Measurements from ENCODE around the gene SLC35D1. TPM values are rescaled to one million over a fixed set of nuclear protein-coding genes. Genes with fewer than 3 reads are reported as not detected.

SLC35D1 gene
- total and polyA plus RNA-seq, 3 experiments from 2014 or later: 4.1 to 17.5 (median 17.0) TPM

- H3K36me3 Mint-ChIP-seq: peaks cover 42 to 90% (median 44%) of the 10 kb centered on the region in 3 donors
- H3K27me3 Mint-ChIP-seq: no peaks in the 10 kb centered on the region
- Histone ChIP-seq H3K4me1 (ENCODE audit: insufficient read depth, low read length) (no peaks in the 10 kb centered on the region), H3K27me3 (ENCODE audit: insufficient read depth, low read length, poor library complexity, severe bottlenecking) (no peaks in the 10 kb centered on the region), H3K4me3 (ENCODE audit: low read length) (no peak overlapping the region), H3K27ac (ENCODE audit: low read depth, low read length) (no peak overlapping the region), H3K36me3 (ENCODE audit: insufficient read depth, low read length) (peaks cover 31% of the 10 kb centered on the region), H3K9me3 (ENCODE audit: low read length) (no peaks in the 10 kb centered on the region)
- no peak overlapping the region for H3K4me3 Mint-ChIP-seq
- ChIA-PET CTCF (no interaction called here), POLR2A (no interaction called here)
- peaks cover 12 to 22% (median 19%) of the 10 kb centered on the region in 3 donors for H3K4me1 Mint-ChIP-seq
- H3K27ac Mint-ChIP-seq: no peak overlapping the region
- no peaks in the 10 kb centered on the region for H3K9me3 Mint-ChIP-seq
- no peak for DNase-seq
Measured at GRCh38 chr1:67041841-67042503, 12.0 kb downstream of the SLC35D1 start.

GRCh38 chr1:67040405-67040804, 13.5 kb downstream of the SLC35D1 start:
- POLR2A ChIA-PET: no interaction called here
- H3K4me3 ChIP-seq (ENCODE audit: low read length): no peak overlapping the region
- peaks cover 27% of the 10 kb centered on the region for H3K36me3 ChIP-seq (ENCODE audit: insufficient read depth, low read length)
- no peaks in the 10 kb centered on the region for H3K4me1 ChIP-seq (ENCODE audit: insufficient read depth, low read length)
- no peaks in the 10 kb centered on the region for H3K9me3 Mint-ChIP-seq
- peaks cover 48 to 86% (median 57%) of the 10 kb centered on the region in 3 donors for H3K36me3 Mint-ChIP-seq
- no peak for DNase-seq
- no peaks in the 10 kb centered on the region for H3K27me3 Mint-ChIP-seq
- peaks cover 12 to 23% (median 14%) of the 10 kb centered on the region in 3 donors for H3K4me1 Mint-ChIP-seq
- no peak overlapping the region for H3K27ac Mint-ChIP-seq
- H3K9me3 ChIP-seq (ENCODE audit: low read length): no peaks in the 10 kb centered on the region
- H3K27me3 ChIP-seq (ENCODE audit: insufficient read depth, low read length, poor library complexity, severe bottlenecking): no peaks in the 10 kb centered on the region
- CTCF ChIA-PET: no interaction called here
- H3K4me3 Mint-ChIP-seq: no peak overlapping the region
- H3K27ac ChIP-seq (ENCODE audit: low read depth, low read length): no peak overlapping the region

GRCh38 chr1:67031859-67032247, 22.1 kb downstream of the SLC35D1 start:
- Histone ChIP-seq H3K27ac (ENCODE audit: low read depth, low read length) (no peak overlapping the region), H3K9me3 (ENCODE audit: low read length) (no peaks in the 10 kb centered on the region), H3K4me3 (ENCODE audit: low read length) (no peak overlapping the region), H3K27me3 (ENCODE audit: insufficient read depth, low read length, poor library complexity, severe bottlenecking) (no peaks in the 10 kb centered on the region), H3K4me1 (ENCODE audit: insufficient read depth, low read length) (no peaks in the 10 kb centered on the region), H3K36me3 (ENCODE audit: insufficient read depth, low read length) (no peaks in the 10 kb centered on the region)
- Mint-ChIP-seq H3K9me3 (no peaks in the 10 kb centered on the region), H3K27me3 (no peaks in the 10 kb centered on the region), H3K4me1 (peaks cover 0 to 10% (median 9%) of the 10 kb centered on the region in 3 donors), H3K4me3 (no peak overlapping the region), H3K36me3 (peaks cover 27 to 51% (median 32%) of the 10 kb centered on the region in 3 donors), H3K27ac (no peak overlapping the region)
- POLR2A ChIA-PET: no interaction called here
- CTCF ChIA-PET: no interaction called here
- no peak for DNase-seq

- DNase-seq: no peak
- H3K27ac ChIP-seq (ENCODE audit: low read depth, low read length): no peak overlapping the region
- no peak overlapping the region for H3K27ac Mint-ChIP-seq
- no peak overlapping the region for H3K4me3 Mint-ChIP-seq
- peaks cover 0 to 6% (median 6%) of the 10 kb centered on the region in 3 donors for H3K4me1 Mint-ChIP-seq
- no peaks in the 10 kb centered on the region for H3K9me3 Mint-ChIP-seq
- ChIA-PET POLR2A (no interaction called here), CTCF (no interaction called here)
- no peaks in the 10 kb centered on the region for H3K9me3 ChIP-seq (ENCODE audit: low read length)
- no peaks in the 10 kb centered on the region for H3K36me3 ChIP-seq (ENCODE audit: insufficient read depth, low read length)
- peaks cover 21 to 49% (median 26%) of the 10 kb centered on the region in 3 donors for H3K36me3 Mint-ChIP-seq
- no peaks in the 10 kb centered on the region for H3K4me1 ChIP-seq (ENCODE audit: insufficient read depth, low read length)
- no peak overlapping the region for H3K4me3 ChIP-seq (ENCODE audit: low read length)
- H3K27me3 ChIP-seq (ENCODE audit: insufficient read depth, low read length, poor library complexity, severe bottlenecking): no peaks in the 10 kb centered on the region
- no peaks in the 10 kb centered on the region for H3K27me3 Mint-ChIP-seq
Measured at GRCh38 chr1:67031121-67031858, 22.7 kb downstream of the SLC35D1 start.

- H3K27me3 Mint-ChIP-seq: no peaks in the 10 kb centered on the region
- Histone ChIP-seq H3K4me3 (ENCODE audit: low read length) (no peak overlapping the region), H3K9me3 (ENCODE audit: low read length) (no peaks in the 10 kb centered on the region), H3K4me1 (ENCODE audit: insufficient read depth, low read length) (no peaks in the 10 kb centered on the region), H3K36me3 (ENCODE audit: insufficient read depth, low read length) (no peaks in the 10 kb centered on the region), H3K27ac (ENCODE audit: low read depth, low read length) (no peak overlapping the region), H3K27me3 (ENCODE audit: insufficient read depth, low read length, poor library complexity, severe bottlenecking) (no peaks in the 10 kb centered on the region)
- ChIA-PET POLR2A (no interaction called here), CTCF (no interaction called here)
- H3K27ac Mint-ChIP-seq: no peak overlapping the region
- peaks cover 6 to 56% (median 20%) of the 10 kb centered on the region in 3 donors for H3K36me3 Mint-ChIP-seq
- DNase-seq: no peak
- peaks cover 0 to 6% (median 6%) of the 10 kb centered on the region in 3 donors for H3K4me1 Mint-ChIP-seq
- H3K4me3 Mint-ChIP-seq: no peak overlapping the region
- no peaks in the 10 kb centered on the region for H3K9me3 Mint-ChIP-seq
Measured at GRCh38 chr1:67029472-67029871, 24.5 kb downstream of the SLC35D1 start.

DNA sequence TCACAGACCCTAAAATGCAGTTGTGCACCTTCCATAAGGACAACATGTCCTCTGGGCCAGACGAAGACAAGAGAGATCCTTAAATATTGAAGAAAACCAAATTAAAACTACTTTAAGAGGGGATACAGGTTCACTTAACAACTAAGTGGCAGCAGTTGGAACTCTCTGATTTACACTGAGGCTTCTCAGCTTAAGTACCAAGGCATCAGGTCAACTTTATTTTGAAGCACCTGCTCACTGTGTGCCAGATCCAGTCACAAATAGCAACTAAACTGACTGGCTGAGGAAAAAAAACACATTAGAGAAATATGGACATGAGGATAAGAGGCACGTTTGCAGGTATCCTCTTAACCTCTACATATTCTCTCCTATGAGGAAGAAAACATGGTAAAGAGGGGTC, 33.2 kb downstream of the SLC35D1 start:
- Mint-ChIP-seq H3K9me3 (no peaks in the 10 kb centered on the region), H3K36me3 (peaks cover 27 to 78% (median 33%) of the 10 kb centered on the region in 3 donors), H3K4me1 (peaks cover 0 to 10% (median 2%) of the 10 kb centered on the region in 3 donors), H3K4me3 (no peak overlapping the region), H3K27ac (peak overlapping the region in 2 of 8 donors; percentile 5 to 54), H3K27me3 (no peaks in the 10 kb centered on the region)
- no peak for DNase-seq
- H3K27me3 ChIP-seq (ENCODE audit: insufficient read depth, low read length, poor library complexity, severe bottlenecking): no peaks in the 10 kb centered on the region
- no peak overlapping the region for H3K4me3 ChIP-seq (ENCODE audit: low read length)
- no peak overlapping the region for H3K27ac ChIP-seq (ENCODE audit: low read depth, low read length)
- ChIA-PET CTCF (interaction anchor here (1.2 kb wide), 1 partner anchor 479 kb away, joined by 3 read pairs; no protein-coding TSS in a partner anchor), POLR2A (no interaction called here)
- H3K9me3 ChIP-seq (ENCODE audit: low read length): no peaks in the 10 kb centered on the region
- no peaks in the 10 kb centered on the region for H3K4me1 ChIP-seq (ENCODE audit: insufficient read depth, low read length)
- peaks cover 14% of the 10 kb centered on the region for H3K36me3 ChIP-seq (ENCODE audit: insufficient read depth, low read length)

- Mint-ChIP-seq H3K27me3 (no peaks in the 10 kb centered on the region), H3K36me3 (peaks cover 27 to 76% (median 33%) of the 10 kb centered on the region in 3 donors), H3K4me1 (peaks cover 0 to 10% (median 2%) of the 10 kb centered on the region in 3 donors), H3K4me3 (no peak overlapping the region), H3K9me3 (peaks cover 0 to 2% (median 0%) of the 10 kb centered on the region in 5 donors), H3K27ac (peak overlapping the region in 2 of 8 donors; percentile 5 to 54)
- Histone ChIP-seq H3K4me3 (ENCODE audit: low read length) (no peak overlapping the region), H3K27ac (ENCODE audit: low read depth, low read length) (no peak overlapping the region), H3K27me3 (ENCODE audit: insufficient read depth, low read length, poor library complexity, severe bottlenecking) (no peaks in the 10 kb centered on the region), H3K4me1 (ENCODE audit: insufficient read depth, low read length) (no peaks in the 10 kb centered on the region), H3K9me3 (ENCODE audit: low read length) (no peaks in the 10 kb centered on the region), H3K36me3 (ENCODE audit: insufficient read depth, low read length) (peaks cover 14% of the 10 kb centered on the region)
- DNase-seq: no peak
- CTCF ChIA-PET: no interaction called here
- POLR2A ChIA-PET: no interaction called here
Measured at GRCh38 chr1:67020304-67020703, 33.6 kb downstream of the SLC35D1 start.

DNA sequence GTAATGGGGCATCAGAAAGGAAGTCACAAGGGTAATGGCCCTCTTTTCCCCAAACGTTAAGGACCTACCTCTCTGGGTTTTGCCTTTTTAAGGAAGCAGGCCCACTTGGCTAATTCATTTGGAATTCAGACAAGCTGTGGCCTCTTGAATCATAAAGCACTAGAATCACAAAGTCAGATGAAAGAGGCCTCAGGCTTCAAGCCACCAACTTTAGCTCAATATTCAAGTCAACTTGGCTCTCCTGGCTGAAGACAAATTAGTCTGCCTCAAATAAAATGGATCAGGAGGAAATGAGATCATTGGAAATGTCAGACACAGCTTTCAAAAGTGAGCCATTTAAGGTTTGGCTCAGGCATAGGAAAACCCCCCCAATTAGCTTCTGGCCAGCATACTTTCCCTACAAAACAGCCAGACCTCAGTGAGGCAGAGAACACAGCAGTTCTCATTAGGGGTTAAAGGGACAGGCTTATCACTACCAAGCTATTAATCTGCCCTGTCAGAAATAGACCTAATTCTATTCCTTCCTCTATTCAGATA, 34.3 kb downstream of the SLC35D1 start:
- peaks cover 0 to 3% (median 0%) of the 10 kb centered on the region in 5 donors for H3K9me3 Mint-ChIP-seq
- H3K27ac Mint-ChIP-seq: peak overlapping the region in 2 of 8 donors; percentile 34 to 61
- no peaks in the 10 kb centered on the region for H3K4me1 ChIP-seq (ENCODE audit: insufficient read depth, low read length)
- H3K9me3 ChIP-seq (ENCODE audit: low read length): no peaks in the 10 kb centered on the region
- no peaks in the 10 kb centered on the region for H3K27me3 ChIP-seq (ENCODE audit: insufficient read depth, low read length, poor library complexity, severe bottlenecking)
- H3K4me1 Mint-ChIP-seq: peaks cover 0 to 10% (median 2%) of the 10 kb centered on the region in 3 donors
- no peak overlapping the region for H3K4me3 Mint-ChIP-seq
- H3K36me3 Mint-ChIP-seq: peaks cover 27 to 70% (median 33%) of the 10 kb centered on the region in 3 donors
- CTCF ChIA-PET: no interaction called here
- H3K27ac ChIP-seq (ENCODE audit: low read depth, low read length): no peak overlapping the region
- no peak for DNase-seq
- POLR2A ChIA-PET: no interaction called here
- peaks cover 14% of the 10 kb centered on the region for H3K36me3 ChIP-seq (ENCODE audit: insufficient read depth, low read length)
- H3K27me3 Mint-ChIP-seq: no peaks in the 10 kb centered on the region
- H3K4me3 ChIP-seq (ENCODE audit: low read length): no peak overlapping the region
